Colonic mucosa (tissue), 4 donors: ENCODE measurements around the gene CTBP1. TPM values are rescaled to one million over a fixed set of nuclear protein-coding genes. Genes with fewer than 3 reads are reported as not detected.

ENCODE experiments used
- DNase-seq: peaks from one replicate; pipeline ENCODE4 v3.0.0-alpha.2; 2020
- H3K27ac ChIP-seq: fragments of 200-600 bp; one replicate; pipeline ENCODE4 v1.8.0; 2021
- H3K27me3 ChIP-seq: fragments of 200-600 bp; one replicate; pipeline ENCODE4 v1.8.0; 2021
- H3K36me3 ChIP-seq: fragments of 200-600 bp; one replicate; pipeline ENCODE4 v1.8.0; 2021
- H3K4me1 ChIP-seq: fragments of 200-600 bp; one replicate; pipeline ENCODE4 v1.8.0; 2021; ENCODE audit warnings: mild to moderate bottlenecking
- H3K4me3 ChIP-seq: fragments of 200-600 bp; one replicate; pipeline ENCODE4 v1.8.0; 2021
- H3K9ac ChIP-seq, 2 donors: one replicate each; pipeline ENCODE4 v1.7.0; 2013; ENCODE audit warnings: control low read depth in 2 of 2, low read depth in 2 of 2, low read length in 2 of 2
- H3K9me3 ChIP-seq: fragments of 200-600 bp; one replicate; pipeline ENCODE4 v1.8.0; 2021
- CTCF ChIP-seq: fragments of 200-600 bp; IDR thresholded peaks from one replicate; pipeline ENCODE4 v1.8.0; 2022; ENCODE audit warnings: antibody characterized with exemption, mild to moderate bottlenecking
- intact Hi-C: fragments of 100-400 bp; cut with DNase I; formaldehyde crosslinking; loops from one replicate; pipeline ENCODE4 v1.14.1; 2022
- total RNA-seq, 2 donors: library from RNA; stranded (reverse); fragmentation: NEBNext Ultra II Directional in 1 of 2; extraction: Animal tissue kit (Norgen Biotek cat#: 25700) in 1 of 2; gene quantifications; one replicate each; pipeline ENCODE4 v1.2.1, GENCODE V29; 2021
- donor health status: healthy.
- donor health status: DM: no; HTN: no; CAD: no.
- donor health status: DM: no; HTN: no; CAD: no.

CTBP1 gene
- total RNA-seq, 2 donors from 2014 or later: 137 to 200 TPM

GRCh38 chr4:1167244-1167949, 81.5 kb downstream of the CTBP1 start:
- intact Hi-C loops: loop anchor here (5.0 to 10.0 kb wide), 3 partner anchors 80 to 177 kb away; partner anchors contain the start of genes CTBP1 and UVSSA
- H3K4me1 ChIP-seq: peaks cover 25% of the 10 kb centered on the region
- peaks cover 21% of the 10 kb centered on the region for H3K27me3 ChIP-seq
- H3K9me3 ChIP-seq: no peaks in the 10 kb centered on the region
- peak; percentile 86 for DNase-seq
- H3K4me3 ChIP-seq: peak overlapping the region; percentile 72
- H3K27ac ChIP-seq: peak overlapping the region; percentile 27
- peak overlapping the region; percentile 65 to 81 for H3K9ac ChIP-seq
- TF ChIP-seq CTCF: peak; percentile 86
- H3K36me3 ChIP-seq: no peaks in the 10 kb centered on the region

DNA sequence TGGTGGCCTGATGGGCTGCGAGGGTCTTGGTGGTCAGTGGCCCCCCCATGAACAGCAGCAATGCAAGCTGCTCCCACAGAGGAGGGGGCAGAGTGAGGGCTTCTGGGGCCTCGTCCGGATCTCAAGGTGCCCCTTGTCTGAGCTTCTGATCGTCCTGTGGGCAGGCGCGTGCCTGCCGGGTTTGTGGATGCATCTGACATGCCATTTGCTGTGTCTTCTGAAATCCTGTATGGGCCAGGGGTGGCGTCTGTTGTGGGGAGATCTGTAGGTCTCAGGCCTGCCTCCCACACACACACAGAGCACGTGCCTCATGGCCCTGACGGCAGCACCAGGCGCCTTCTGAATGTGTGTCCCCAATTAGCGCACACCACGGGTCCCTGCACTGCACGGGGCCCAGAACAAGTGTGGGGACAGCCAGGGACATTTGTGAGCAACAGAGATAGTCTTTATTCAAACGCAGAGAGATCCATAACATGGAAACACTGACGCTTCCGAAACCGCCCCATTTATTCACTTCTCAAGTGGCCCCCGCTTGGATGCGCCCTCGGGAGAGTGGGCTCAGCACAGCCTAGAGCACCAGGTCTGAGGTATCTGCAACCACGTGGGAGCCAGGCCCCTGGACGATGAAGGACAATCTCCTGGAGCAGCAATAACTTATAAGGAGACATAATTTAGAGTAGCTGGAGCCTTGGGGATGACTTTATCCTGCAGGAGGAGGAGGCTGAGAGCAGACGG, 82.3 kb downstream of the CTBP1 start:
- H3K9me3 ChIP-seq: no peaks in the 10 kb centered on the region
- DNase-seq: no peak
- peaks cover 14% of the 10 kb centered on the region for H3K27me3 ChIP-seq
- intact Hi-C loops: loop anchor here (5.0 to 10.0 kb wide), 3 partner anchors 81 to 178 kb away; partner anchors contain the start of genes CTBP1 and UVSSA
- H3K36me3 ChIP-seq: no peaks in the 10 kb centered on the region
- no peak for TF ChIP-seq CTCF
- H3K27ac ChIP-seq: no peak overlapping the region
- H3K9ac ChIP-seq: peak overlapping the region in 1 of 2 donors; percentile 81
- peaks cover 18% of the 10 kb centered on the region for H3K4me1 ChIP-seq
- H3K4me3 ChIP-seq: peak overlapping the region; percentile 72

- Histone ChIP-seq H3K4me3 (no peak overlapping the region), H3K9me3 (no peaks in the 10 kb centered on the region), H3K4me1 (peaks cover 9% of the 10 kb centered on the region), H3K36me3 (no peaks in the 10 kb centered on the region), H3K27me3 (no peaks in the 10 kb centered on the region), H3K9ac (no peak overlapping the region), H3K27ac (no peak overlapping the region)
- intact Hi-C loops: loop anchor here (5.0 to 10.0 kb wide), 3 partner anchors 82 to 180 kb away; partner anchors contain the start of genes CTBP1 and UVSSA
- DNase-seq: no peak
- TF ChIP-seq CTCF: no peak
Observed at GRCh38 chr4:1164956-1165545, 83.9 kb downstream of the CTBP1 start.

DNA sequence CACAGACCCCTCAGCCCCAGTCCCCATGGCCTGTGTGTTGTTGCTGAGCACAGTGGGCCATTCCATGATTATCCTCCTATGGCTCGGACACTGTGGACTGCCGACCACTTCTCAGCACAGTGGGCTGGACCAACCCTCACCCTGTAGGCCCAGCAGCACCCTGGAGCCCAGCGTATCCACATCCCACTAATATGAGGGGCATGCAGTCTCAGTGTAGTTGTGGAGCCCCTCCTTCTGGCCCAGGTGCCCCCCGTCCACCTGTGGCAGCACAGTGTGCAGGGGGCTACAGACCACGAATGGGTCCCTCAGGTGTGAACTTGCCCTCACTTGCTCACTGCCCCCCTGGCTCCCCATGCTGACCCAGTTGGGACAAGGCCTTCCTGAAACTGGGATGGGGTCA, 84.5 kb downstream of the CTBP1 start:
- TF ChIP-seq CTCF: no peak
- DNase-seq: no peak
- intact Hi-C loops: loop anchor here (10.0 kb wide), 1 partner anchor 180 kb away; the partner anchor contains the start of gene UVSSA

GRCh38 chr4:1164040-1164439, 84.9 kb downstream of the CTBP1 start:
- intact Hi-C loops: loop anchor here (10.0 kb wide), 1 partner anchor 181 kb away; the partner anchor contains the start of gene UVSSA
- Histone ChIP-seq H3K36me3 (no peaks in the 10 kb centered on the region), H3K4me3 (no peak overlapping the region), H3K4me1 (peaks cover 9% of the 10 kb centered on the region), H3K9me3 (no peaks in the 10 kb centered on the region), H3K9ac (no peak overlapping the region), H3K27me3 (no peaks in the 10 kb centered on the region), H3K27ac (no peak overlapping the region)
- no peak for TF ChIP-seq CTCF
- DNase-seq: no peak

More for the DNA sequence above, 84.5 kb downstream of the CTBP1 start:
- Histone ChIP-seq H3K27me3 (no peaks in the 10 kb centered on the region), H3K36me3 (no peaks in the 10 kb centered on the region), H3K27ac (no peak overlapping the region), H3K4me3 (no peak overlapping the region), H3K9me3 (no peaks in the 10 kb centered on the region), H3K9ac (no peak overlapping the region), H3K4me1 (peaks cover 9% of the 10 kb centered on the region)
